KOPT-K1 (cell line): Measurements from ENCODE around the gene RCOR1.

ENCODE experiments used
- H3K27ac ChIP-seq: fragments of 200-600 bp; sonication (generic); 2 replicates; pipeline ENCODE4 v1.5.1; 2016; ENCODE audit warnings: antibody characterized with exemption, mild to moderate bottlenecking, low read depth, low read length; ENCODE audit not compliant: poor library complexity, severe bottlenecking
- H3K36me3 ChIP-seq: fragments of 200-600 bp; sonication (generic); 2 replicates; pipeline ENCODE4 v1.5.1; 2017; ENCODE audit warnings: antibody characterized with exemption, mild to moderate bottlenecking, low read length, moderate library complexity; ENCODE audit not compliant: insufficient read depth
- H3K9me3 ChIP-seq: fragments of 200-600 bp; sonication (generic); 2 replicates; pipeline ENCODE4 v1.5.1; 2017; ENCODE audit warnings: antibody characterized with exemption, low read length, mild to moderate bottlenecking; ENCODE audit not compliant: insufficient read depth, poor library complexity, severe bottlenecking

Gene RCOR1

DNA sequence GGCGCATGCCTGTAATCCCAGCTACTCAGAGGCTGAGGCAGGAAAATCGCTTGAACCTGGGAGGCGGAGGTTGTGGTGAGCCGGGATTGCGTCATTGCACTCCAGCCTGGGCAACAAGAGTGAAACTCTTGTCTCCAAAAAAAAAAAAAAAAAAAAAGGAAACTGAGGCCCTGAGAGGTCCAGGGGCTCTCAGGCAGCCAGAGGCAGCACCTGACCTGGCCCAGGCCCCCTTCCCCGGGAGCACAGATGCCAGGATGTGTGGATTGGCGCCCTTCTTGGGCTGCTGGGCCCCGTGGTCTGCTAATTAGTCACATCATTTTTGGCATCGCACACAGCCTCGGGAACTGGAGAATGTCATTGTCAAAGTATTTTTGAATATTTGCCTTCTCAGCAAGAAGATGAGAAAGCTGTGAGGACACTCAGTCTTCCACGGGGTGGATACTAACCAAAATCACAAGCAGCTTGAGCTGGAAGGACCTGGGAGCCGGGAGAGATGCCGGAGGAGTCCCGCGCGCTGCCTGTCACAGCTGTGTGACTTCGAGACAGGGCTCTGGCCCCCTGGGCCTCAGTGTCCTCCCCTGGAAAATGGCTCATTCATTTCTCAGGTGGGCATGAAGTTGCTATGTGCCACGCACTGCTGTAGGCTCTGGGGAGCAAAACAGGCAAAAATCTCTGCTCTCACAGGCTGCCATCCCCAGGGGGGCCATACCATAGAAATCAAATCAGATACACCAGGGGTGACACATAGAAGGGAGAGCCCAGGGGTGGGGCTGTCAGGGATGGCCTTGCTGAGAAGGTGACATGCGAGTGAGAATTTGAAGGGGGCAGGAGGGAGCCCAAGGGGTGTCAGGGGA is 12.5 kb upstream of the RCOR1 start:
- Histone ChIP-seq H3K27ac (no peak overlapping the region), H3K9me3 (no peaks in the 10 kb centered on the region)

DNA sequence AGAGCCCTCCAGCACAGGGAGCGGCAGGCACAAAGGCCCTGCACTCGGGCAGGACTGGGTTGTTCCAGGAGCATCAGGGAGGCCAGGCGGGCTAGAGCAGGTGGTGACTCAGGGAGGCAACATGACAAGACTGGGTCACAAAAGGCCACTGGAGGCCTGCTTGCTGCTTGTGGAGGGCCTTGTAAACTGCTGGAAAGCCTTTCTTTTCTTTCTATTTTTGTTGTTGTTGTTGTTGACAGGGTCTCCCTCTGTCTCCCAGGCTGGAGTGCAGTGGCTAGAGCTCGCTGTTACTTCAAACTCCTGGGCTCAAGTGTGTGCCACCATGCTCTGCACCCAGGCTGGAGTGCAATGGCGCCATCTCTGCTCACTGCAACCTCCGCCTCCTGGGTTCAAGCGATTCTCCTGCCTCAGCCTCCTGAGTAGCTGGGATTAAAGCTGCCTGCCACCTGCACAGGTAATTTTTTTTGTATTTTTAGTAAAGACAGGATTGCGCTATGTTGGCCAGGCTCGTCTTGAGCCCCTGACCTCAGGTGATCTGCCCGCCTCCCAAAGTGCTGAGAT is 11.8 kb upstream of the RCOR1 start:
- Histone ChIP-seq H3K27ac (no peak overlapping the region), H3K36me3 (no peaks in the 10 kb centered on the region), H3K9me3 (no peaks in the 10 kb centered on the region)

More for the DNA sequence above, 12.5 kb upstream of the RCOR1 start:
- H3K36me3 ChIP-seq: no peaks in the 10 kb centered on the region

DNA sequence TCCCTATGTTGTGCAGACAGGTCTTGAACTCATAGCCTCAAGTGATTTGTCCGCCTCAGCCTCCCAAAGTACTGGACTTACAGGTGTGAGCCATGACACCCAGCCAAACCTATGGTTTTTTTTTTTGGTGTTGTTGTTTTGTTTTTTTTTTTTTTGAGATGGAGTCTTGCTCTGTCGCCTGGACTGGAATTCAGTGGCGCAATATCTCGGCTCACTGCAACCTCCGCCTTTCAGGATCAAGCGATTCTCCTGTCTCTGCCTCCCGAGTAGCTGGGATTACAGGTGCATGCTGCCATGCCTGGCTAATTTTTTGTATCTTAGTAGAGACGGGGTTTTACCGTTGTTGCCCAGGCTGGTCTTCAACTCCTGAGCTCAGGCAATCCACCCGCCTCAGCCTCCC is 11.3 kb upstream of the RCOR1 start:
- Histone ChIP-seq H3K36me3 (no peaks in the 10 kb centered on the region), H3K27ac (no peak overlapping the region), H3K9me3 (no peaks in the 10 kb centered on the region)

DNA sequence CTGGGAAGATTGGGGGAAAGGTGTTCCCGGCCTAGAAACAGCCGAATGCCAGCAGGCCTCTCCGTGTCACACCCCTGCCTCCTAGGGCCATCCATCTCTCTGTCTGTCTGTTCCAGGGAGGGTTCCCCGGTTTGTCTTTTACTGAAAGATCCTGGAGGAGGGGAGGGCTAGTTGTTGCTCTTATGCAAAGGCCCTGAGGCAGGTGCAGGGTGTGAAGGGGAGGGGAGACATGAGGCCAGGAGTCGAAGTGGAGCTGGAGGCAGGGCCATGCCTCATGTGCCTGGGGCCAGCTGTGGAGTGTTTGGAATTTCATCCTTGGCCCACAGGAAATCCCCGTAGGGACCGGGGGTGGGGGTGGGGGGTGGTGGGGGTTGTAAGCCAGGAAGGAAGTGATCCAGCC is 8.7 kb upstream of the RCOR1 start:
- Histone ChIP-seq H3K36me3 (no peaks in the 10 kb centered on the region), H3K9me3 (no peaks in the 10 kb centered on the region), H3K27ac (no peak overlapping the region)

DNA sequence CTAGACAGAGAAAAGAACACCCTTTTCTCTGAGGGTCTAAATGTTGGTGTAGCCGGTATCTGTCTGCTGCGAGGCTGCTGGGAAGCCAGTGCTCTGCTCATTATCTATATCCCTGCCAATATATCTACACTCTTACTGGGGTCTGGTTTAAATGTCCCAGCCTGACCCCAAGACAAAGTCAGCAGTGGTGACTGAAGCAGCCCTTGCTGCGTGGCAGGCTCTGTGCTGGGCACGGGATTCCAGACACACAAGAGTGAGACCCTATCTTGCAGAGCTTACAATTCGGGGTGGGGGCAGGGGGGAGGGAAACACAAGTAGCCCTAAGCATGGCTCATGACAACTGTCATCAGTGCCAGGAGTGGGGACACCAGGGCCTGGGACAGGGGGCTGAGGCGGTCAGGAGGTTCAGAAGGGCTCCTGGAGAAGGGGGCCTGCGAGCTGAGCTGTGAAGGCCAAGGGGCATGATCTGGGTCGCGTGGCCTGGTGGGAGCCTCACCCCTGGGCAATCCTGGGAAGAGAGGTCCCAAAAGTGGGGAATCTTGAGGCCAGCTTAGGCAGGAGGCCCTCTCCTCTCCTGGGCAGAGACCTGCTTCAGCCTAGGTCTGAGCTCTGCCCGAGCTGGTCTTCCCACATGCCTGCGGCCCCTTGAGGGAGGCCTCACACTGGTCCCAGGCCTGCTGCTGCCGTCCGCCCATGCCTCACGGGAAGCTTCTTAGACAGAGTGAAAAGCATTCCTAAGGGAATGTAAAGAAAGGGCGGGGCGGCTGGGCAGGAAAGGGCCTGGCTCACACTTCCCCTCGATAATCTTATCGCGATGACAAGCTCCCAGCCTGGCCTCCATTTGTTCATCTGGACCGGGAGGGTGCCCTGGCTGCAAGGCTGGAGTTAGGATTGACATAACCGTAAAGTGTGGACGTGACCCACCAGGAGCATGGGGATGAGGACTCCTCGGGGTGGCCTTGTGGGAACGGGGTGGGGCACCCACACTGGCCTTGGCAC is 7.3 kb upstream of the RCOR1 start:
- no peak overlapping the region for H3K27ac ChIP-seq

DNA sequence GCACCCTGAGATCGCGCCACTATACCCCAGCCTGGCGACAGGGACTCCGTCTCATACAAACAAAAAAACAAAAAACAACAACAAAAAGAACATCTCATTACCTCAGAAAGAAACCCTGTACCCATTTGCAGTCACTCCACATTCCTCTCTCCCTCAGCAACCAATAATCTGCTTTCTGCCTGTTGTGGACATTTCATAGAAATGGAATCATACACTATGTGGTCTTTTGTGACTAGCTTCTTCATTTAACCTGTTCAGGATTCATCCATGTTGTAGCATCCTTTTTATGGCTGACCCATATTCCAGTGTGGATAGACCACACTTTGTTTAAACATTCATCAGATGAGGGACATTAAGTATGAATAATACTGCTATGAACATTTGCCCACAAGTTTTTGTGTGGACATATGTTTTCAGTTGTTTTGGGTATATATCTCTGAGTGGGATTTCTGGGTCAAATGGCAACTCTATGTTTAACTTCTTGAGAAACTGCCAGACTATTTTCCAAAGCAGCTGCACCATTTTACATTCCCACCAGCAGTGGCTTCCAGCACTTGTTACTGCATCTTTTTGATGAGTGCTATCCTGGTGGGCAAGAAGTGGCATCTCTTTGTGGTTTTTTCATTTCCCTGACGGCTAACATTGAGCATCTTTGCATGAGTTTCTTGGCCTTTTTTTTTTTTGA is 5.9 kb upstream of the RCOR1 start:
- Histone ChIP-seq H3K27ac (no peak overlapping the region), H3K36me3 (no peaks in the 10 kb centered on the region)

More for the DNA sequence above, 7.3 kb upstream of the RCOR1 start:
- no peaks in the 10 kb centered on the region for H3K36me3 ChIP-seq
- H3K9me3 ChIP-seq: no peaks in the 10 kb centered on the region

DNA sequence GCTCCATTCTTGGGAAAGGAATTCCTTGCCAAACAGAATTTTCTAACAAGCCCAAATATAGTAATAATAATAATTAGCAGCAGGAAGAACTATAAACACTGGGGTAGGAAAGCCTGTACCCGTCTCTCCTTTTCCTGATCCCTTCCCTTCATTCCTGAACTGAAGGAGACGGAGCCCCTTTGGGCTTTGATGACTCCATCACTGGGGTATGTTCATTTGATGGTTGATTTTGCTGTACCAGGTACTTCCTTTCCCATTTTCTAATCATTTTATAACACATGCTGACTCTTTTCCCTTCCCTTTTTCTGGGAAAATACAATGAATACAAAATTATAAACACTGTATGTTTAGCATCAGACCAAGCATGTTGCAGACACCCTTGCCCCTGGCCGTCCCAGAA is 3.6 kb upstream of the RCOR1 start:
- Histone ChIP-seq H3K36me3 (no peaks in the 10 kb centered on the region), H3K9me3 (no peaks in the 10 kb centered on the region), H3K27ac (no peak overlapping the region)

More for the DNA sequence above, 5.9 kb upstream of the RCOR1 start:
- H3K9me3 ChIP-seq: no peaks in the 10 kb centered on the region

DNA sequence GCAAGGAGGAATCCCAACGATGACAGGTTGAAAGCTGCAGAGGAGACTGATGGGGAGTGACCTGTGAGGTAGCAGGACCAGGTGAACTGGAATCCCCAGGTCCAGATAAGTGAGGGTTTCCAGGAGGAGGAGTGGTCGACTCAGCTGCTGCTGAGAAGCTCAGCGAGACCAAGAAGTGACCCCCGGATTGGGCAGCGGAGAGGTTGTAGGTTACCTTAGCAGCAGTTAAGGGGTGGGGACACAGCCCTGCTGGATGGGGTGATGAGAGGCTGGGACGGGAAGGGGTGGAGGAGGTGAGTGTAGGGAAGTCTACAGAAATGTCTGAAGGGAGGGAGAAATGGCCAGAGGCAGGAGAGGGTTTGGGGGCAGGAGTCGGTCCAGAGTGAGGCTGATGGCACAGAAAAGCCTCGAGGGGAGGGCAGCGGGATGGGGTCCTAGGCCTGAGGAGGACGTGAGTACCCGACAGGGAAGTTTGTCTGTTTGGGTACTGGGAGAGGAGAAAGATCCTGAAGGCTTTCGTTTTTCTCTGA is 2.6 kb upstream of the RCOR1 start:
- no peak overlapping the region for H3K27ac ChIP-seq
- H3K9me3 ChIP-seq: no peaks in the 10 kb centered on the region
- no peaks in the 10 kb centered on the region for H3K36me3 ChIP-seq

DNA sequence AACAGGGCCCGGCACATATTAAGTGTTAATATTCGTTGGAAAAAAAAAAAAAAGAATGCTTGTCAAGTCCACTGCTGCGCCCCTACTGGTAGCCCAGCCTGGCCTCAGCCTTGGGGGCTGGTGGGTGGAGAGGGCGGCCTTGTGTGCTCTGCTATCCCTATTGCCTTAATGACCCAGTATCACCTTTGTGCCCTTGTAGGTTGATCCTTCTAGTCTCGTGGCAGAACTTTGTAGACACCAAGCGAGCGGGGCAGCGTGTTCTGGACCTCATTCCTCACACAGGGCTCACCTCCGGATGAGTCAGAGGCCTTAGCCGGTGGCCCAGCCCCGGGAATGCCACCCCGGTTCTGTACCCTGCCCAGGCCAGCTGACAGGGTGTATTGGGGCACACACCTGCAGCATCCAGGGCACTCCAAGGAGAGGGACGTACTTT is 1.8 kb upstream of the RCOR1 start:
- no peaks in the 10 kb centered on the region for H3K9me3 ChIP-seq
- peak overlapping the region; percentile 96 for H3K27ac ChIP-seq
- peaks cover 4% of the 10 kb centered on the region; the same call in 1 of the 2 replicates for H3K36me3 ChIP-seq

DNA sequence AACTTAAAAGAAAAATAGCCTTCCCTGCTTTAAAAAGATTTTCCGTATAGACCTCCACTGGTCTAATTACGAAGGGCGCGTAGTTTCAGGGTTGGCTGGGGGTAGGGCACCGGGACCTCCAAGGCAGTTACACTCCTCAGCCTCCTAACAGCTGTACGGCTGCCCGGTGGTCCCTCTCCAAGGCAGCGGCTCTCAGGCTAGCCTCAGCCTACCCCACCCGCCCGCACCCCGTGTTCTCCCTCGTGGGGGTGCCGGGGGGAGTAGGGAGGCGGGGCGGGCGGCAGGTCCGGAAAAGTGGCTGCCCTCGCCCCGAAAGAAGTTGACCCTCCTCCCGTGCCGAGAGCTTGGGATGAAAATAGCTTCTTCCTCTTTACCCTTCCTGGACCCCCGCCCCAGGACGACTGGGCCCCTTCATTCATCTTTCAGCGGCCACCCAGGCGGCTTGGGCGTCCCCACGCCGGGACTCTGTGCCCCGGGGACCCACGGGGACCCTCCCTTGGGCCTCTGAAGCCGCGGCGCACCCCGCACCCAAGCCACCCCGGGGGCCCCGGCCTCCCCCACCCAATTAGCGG is 991 bp upstream of the RCOR1 start:
- peak overlapping the region; percentile 96 for H3K27ac ChIP-seq

DNA sequence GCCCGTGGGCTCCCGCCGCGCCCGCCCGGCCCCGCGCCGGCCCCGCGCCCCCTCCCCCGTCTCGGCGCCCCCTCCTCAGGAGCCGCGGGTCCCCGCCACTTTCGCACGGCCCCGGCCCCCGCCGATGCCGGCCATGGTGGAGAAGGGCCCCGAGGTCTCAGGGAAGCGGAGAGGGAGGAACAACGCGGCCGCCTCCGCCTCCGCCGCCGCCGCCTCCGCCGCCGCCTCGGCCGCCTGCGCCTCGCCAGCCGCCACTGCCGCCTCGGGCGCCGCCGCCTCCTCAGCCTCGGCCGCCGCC is 263 bp downstream of the RCOR1 start:
- H3K27ac ChIP-seq: peak overlapping the region; percentile 96
- no peaks in the 10 kb centered on the region for H3K9me3 ChIP-seq
- H3K36me3 ChIP-seq: peaks cover 13% of the 10 kb centered on the region; the same call in 1 of the 2 replicates

More for the DNA sequence above, 991 bp upstream of the RCOR1 start:
- H3K9me3 ChIP-seq: no peaks in the 10 kb centered on the region
- H3K36me3 ChIP-seq: peaks cover 8% of the 10 kb centered on the region; the same call in 1 of the 2 replicates

DNA sequence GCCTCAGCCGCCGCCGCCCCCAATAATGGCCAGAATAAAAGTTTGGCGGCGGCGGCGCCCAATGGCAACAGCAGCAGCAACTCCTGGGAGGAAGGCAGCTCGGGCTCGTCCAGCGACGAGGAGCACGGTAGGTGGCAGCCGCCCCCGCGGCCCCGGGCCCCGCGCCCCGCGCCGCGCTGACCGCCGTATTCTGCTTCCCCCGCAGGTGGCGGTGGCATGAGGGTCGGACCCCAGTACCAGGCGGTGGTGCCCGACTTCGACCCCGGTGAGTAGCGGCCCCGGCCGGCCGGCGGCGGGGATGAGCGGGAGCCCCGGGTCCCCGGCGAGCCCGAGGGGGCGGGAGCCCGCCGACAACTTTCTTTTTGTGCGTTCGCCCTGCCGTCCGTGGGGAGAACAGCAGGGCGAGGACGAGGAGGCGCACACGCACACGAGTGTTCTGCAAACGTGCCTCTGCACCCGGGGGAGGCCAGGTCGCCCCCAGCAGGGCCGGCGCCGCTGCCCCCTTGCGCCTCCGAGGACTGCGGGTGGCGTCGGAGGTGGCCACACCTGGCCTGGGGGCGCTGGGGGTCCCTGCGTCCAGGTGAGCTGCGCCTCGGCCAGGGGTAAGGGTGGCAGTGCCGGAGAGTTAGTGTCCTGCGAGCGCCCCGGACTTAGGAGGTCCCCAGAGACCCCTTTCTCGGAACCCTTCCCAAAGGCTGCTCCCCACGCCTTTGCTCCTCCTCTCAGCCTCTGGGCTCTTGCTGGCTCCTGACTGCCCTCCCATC is 794 bp downstream of the RCOR1 start:
- Histone ChIP-seq H3K9me3 (no peaks in the 10 kb centered on the region), H3K27ac (peak overlapping the region; percentile 96), H3K36me3 (peaks cover 17% of the 10 kb centered on the region; the same call in 1 of the 2 replicates)

DNA sequence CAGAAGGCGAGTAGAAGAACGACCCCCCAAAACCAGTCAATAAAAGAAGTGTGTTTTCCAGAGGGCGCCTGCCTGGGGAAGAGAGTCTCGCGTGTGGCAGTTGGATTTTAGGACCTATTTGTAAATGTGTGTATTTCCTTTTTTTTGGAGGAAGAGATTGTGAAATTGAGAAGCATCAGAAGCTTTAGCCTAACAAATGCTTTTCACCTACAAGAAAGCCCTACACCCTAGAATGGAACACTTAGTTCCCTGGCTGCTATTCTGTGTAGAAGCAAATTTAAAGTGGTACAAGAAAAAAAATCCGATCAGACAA is 1.3 kb downstream of the RCOR1 start:
- Histone ChIP-seq H3K9me3 (no peaks in the 10 kb centered on the region), H3K36me3 (peaks cover 17% of the 10 kb centered on the region; the same call in 1 of the 2 replicates), H3K27ac (peak overlapping the region; percentile 96)
